Measurements from ENCODE around the gene HASPIN. TPM values are rescaled to one million over a fixed set of nuclear protein-coding genes. Genes with fewer than 3 reads are reported as not detected.

Gene HASPIN
- total and polyA plus RNA-seq, 12 donors = 0.12 to 1.5 (median 0.25) TPM; not detected in 1

DNA sequence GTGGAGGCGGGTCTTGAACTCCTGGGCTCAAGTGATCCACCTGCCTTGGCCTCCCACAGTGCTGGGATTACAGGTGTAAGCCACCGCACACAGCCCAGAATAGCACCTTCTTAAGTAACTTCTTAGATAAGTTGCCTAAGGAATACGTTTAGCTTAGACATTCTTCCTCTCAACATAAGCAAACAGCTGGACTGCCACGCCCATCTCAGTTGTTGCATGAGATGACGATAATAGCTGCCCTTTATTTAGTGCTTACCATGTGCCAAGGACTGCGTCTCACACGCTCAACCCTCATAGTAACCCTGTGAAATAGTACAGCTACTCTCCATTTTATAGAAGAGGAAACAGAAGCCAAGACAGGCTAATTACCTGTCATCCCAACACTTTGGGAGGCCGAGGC, 11.8 kb downstream of the HASPIN start:
- no peak overlapping the region for H3K4me3 ChIP-seq
- H3K27me3 ChIP-seq = peaks cover 0 to 10% (median 0%) of the 10 kb centered on the region in 7 donors
- intact Hi-C loops (cut with DNase I) = loop anchor here in 5 of 10 donors (5.0 to 10.0 kb wide), 6 partner anchors 53 to 339 kb away; partner anchors contain the start of gene NCBP3 (in 1 of the 5)
- ATAC-seq = no peak
- no peaks in the 10 kb centered on the region for H3K36me3 ChIP-seq
- TF ChIP-seq, protein P1, sequence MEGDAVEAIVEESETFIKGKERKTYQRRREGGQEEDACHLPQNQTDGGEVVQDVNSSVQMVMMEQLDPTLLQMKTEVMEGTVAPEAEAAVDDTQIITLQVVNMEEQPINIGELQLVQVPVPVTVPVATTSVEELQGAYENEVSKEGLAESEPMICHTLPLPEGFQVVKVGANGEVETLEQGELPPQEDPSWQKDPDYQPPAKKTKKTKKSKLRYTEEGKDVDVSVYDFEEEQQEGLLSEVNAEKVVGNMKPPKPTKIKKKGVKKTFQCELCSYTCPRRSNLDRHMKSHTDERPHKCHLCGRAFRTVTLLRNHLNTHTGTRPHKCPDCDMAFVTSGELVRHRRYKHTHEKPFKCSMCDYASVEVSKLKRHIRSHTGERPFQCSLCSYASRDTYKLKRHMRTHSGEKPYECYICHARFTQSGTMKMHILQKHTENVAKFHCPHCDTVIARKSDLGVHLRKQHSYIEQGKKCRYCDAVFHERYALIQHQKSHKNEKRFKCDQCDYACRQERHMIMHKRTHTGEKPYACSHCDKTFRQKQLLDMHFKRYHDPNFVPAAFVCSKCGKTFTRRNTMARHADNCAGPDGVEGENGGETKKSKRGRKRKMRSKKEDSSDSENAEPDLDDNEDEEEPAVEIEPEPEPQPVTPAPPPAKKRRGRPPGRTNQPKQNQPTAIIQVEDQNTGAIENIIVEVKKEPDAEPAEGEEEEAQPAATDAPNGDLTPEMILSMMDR (IDR thresholded peaks at IDR 0.05) = no peak
- no peaks in the 10 kb centered on the region for H3K9me3 ChIP-seq
- H3K27ac ChIP-seq = no peak overlapping the region
- DNase-seq = no peak
- 71 to 75% methylated on average over 8 of the region's 8 CpGs for WGBS, 2 donors
- H3K4me1 ChIP-seq = peaks cover 0 to 24% (median 7%) of the 10 kb centered on the region in 9 donors

DNA sequence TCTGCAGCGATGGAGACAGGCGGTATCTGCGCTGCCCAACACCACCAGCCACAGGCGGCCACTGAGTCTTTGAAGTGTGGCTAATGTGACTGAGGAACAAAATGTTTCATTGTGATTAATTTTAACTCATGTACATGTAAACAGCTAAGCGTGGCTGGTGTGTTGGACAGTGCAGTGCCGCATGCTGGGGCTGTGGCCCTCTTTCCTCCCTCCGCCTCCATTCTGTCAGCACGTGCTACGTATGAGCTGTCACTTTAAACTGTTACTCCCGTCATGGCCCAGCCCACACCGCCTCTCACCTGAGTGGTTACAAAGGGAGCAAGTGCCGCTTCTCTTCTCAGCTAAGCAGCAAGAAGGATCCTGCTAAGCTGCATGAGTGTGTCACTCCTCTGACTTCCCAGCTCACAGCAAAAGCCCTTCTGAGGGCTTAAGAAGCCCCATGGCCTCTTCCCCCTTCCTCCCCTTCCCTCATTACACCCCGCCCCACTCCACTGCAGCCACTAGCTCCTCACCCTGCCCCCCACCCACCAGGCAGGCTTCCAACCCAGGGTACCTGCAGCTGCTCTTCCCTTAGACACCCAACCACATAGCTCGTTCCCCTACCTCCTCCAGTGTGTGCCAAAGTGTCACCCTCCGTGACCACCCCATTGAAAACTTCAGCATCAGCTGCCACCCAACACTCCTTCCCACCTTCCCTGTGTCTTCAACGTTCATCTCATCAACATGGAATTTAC, 15.0 kb downstream of the HASPIN start:
- peak in 7 of 8 donors; percentile 28 to 69 (median 50) for ATAC-seq
- H3K4me3 ChIP-seq = peak overlapping the region in 3 of 10 donors; percentile 32 to 39 (median 32)

DNA sequence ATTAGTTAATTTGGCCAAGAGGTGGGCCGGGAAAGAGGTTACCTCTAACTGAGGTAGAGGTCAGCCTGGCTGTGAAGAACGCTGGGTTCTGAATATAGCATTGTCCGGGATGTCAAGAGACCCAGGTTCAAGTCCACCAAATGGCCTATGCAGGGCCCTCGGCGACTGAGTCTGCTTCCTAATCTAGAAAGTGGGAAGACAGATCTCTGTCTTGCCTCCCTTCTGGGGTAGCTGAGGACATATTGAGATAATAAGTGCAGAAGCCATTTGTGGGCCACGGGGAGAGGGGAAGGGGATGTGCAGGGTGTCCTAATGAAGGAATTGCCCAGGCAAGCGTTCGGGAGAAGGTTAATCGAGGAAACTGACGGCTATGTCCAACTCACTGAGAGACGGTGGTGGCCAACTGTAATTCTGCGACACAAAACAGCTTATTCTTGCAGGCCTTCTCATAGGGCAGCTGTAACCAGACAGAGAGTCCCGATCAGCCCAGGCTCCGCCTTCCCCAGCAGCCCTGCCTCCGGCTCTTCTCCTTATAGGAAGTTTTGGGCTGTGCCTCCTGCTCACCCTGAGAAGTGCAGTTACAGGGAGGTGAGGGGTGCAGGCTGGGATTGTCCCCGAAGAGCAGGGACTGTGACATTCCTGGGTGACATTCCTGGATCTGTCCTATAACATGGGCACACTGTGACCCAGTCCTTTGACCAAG, 15.9 kb downstream of the HASPIN start:
- Histone ChIP-seq H3K27me3 (peaks cover 0 to 10% (median 0%) of the 10 kb centered on the region in 7 donors), H3K27ac (no peak overlapping the region), H3K4me3 (no peak overlapping the region), H3K4me1 (peaks cover 0 to 15% (median 7%) of the 10 kb centered on the region in 9 donors), H3K36me3 (no peaks in the 10 kb centered on the region), H3K9me3 (no peaks in the 10 kb centered on the region)
- DNase-seq (no peak), ATAC-seq (no peak)
- 77 to 83% methylated on average over 16 of the region's 16 CpGs for whole genome bisulfite sequencing, 2 donors
- TF ChIP-seq, protein P1 (IDR thresholded peaks at IDR 0.05) = no peak
- intact Hi-C loops (cut with DNase I) = loop anchor here in 6 of 10 donors (2.0 to 10.0 kb wide), 7 partner anchors 57 to 335 kb away; partner anchors contain the start of gene NCBP3 (in 1 of the 6)

More for the DNA sequence above, 15.0 kb downstream of the HASPIN start:
- DNase-seq = no peak
- intact Hi-C loops (cut with DNase I) = loop anchor here in 5 of 10 donors (2.0 to 10.0 kb wide), 7 partner anchors 56 to 336 kb away; partner anchors contain the start of gene NCBP3 (in 1 of the 5)
- peak overlapping the region in 2 of 10 donors; percentile 20 to 48 for H3K27ac ChIP-seq
- peaks cover 0 to 10% (median 0%) of the 10 kb centered on the region in 7 donors for H3K27me3 ChIP-seq
- TF ChIP-seq, protein P1 (IDR thresholded peaks at IDR 0.05) = no peak
- H3K9me3 ChIP-seq = no peaks in the 10 kb centered on the region
- no peaks in the 10 kb centered on the region for H3K36me3 ChIP-seq
- 45 to 53% methylated on average over 16 of the region's 16 CpGs for WGBS, 2 donors
- H3K4me1 ChIP-seq = peaks cover 0 to 17% (median 7%) of the 10 kb centered on the region in 9 donors

DNA sequence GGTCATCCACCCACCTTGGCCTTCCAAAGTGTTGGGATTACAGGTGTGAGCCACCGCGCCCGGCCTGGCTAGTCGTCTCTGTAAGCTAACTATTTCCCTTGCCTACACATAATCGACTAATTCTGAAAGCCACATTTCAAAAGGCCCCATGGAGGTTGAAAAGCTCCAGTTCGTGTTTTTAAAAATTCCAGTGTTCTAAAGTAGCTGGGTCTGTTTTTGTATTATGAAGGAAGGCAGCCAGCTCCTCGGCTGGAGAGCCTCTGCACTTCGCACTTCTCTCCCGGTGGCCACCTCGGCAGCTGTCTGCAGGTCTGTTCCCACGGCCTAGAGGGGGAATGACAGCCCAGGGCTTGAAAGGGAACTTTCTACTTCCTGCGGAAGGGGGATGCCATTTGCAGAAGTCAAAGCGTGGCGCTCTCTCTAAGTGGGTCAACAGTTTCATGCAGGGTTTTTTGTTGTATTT, 16.9 kb downstream of the HASPIN start:
- intact Hi-C loops (cut with DNase I) = loop anchor here in 1 of 10 donors (10.0 kb wide), 1 partner anchor 264 kb away; no protein-coding TSS in a partner anchor

More for the DNA sequence above, 16.9 kb downstream of the HASPIN start:
- Histone ChIP-seq H3K4me3 (no peak overlapping the region), H3K36me3 (no peaks in the 10 kb centered on the region), H3K4me1 (peaks cover 0 to 15% (median 7%) of the 10 kb centered on the region in 9 donors), H3K9me3 (no peaks in the 10 kb centered on the region), H3K27me3 (no peaks in the 10 kb centered on the region), H3K27ac (no peak overlapping the region)
- TF ChIP-seq, protein P1 (IDR thresholded peaks at IDR 0.05) = no peak
- DNase-seq = no peak
- no peak for ATAC-seq
- 63 to 67% methylated on average over 14 of the region's 14 CpGs for WGBS, 2 donors
